Glomerular visceral epithelial cell (primary cell): ENCODE measurements around the gene HECTD4.

Experiments used
- DNase-seq: peaks from one replicate; pipeline ENCODE4 v3.0.0-alpha.2; 2016; ENCODE audit errors: extremely low spot score

Gene HECTD4

DNA sequence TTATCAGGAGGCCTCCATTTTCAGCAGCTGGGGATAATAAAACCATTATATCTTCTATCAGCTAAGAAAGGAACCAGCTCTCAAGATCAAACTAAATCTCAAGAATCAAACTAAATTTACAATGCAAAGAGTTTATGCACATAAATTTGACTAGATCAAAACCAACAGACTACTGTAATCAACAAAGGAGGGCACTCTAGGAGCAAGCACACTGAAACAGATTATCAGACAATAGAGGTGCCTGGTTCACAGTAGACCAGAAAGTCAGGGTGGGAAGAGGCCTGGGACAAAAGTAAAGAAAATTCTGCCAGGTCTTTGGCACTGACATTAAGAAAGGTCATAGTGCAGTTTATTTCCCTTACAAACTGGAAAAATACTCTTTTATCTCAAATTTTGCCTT, 61.0 kb downstream of the HECTD4 start:
- DNase-seq = no peak

DNA sequence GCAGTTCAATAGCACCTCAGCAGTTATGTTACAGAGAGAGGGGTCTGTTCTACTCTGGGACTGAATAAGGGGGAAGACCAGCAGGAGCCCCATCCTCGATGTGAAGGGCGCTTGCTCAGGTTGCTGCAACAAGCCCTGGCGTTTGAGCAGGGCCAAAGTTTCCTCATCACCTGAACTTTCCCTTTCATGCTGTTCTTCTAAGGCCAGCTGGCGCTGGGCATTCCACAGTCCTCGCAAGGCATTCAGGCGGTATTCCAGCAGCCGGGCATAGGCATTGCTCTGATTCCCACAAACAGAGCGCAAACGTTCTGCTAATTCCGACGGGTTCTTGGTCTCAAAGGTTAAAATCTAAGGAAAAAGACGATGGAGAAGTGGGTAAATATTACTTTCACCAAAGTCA, 62.8 kb downstream of the HECTD4 start:
- no peak for DNase-seq

DNA sequence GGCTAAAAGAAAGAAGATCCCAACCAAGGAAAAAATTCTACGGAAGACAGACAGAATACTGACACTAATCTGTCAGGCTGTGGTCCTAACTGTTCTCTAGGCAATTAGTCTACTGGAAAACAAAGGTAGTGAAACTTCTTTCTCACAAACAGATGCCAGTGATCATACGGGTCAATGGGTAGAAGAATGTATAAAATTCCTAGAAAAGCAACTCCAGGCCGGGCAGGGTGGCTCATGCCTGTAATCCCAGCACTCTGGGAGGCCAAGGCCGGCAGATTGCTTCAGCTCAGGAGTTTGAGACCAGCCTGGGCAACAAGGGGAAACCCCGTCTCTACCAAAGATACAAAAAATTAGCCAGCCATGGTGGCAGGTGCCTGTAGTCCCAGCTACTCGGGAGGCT, 64.8 kb downstream of the HECTD4 start:
- peak; percentile 47 for DNase-seq

DNA sequence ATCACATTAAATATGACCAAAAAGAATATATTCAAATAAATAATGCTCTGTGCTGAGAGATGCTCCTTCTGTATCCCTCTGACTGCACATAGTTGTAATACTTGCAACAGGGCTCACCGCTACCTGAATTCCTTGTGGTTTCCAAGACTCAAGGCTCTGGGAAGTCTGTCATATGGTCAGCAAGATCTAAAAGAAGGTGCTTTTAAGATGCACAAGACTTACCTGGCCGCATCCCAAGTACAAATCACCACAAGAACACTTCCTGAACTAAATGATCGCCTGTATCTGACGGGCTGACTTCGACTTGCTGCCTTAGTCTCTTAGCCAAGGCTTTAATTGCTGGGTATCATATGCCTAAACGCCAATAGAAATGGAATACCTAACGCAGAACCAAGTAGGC, 67.2 kb downstream of the HECTD4 start:
- DNase-seq = peak; percentile 40

DNA sequence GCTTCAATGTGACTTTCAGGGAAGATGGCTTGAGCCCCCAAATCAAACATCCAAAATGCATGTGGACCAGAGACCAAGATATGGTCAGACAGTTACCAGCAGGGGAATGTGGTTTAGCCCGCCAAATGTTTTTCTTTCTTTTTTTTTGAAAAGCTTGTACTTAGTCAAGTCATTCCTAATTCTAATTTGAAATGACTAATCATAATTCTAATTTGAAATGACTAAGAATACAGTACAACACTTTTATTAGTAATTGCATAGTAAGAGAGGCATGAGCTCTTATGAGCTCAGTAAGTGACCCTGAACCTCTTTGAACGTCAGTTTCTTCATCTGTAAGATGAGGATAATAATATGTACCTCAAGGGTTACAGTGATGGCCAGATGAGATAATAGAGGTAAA, 72.4 kb downstream of the HECTD4 start:
- no peak for DNase-seq

DNA sequence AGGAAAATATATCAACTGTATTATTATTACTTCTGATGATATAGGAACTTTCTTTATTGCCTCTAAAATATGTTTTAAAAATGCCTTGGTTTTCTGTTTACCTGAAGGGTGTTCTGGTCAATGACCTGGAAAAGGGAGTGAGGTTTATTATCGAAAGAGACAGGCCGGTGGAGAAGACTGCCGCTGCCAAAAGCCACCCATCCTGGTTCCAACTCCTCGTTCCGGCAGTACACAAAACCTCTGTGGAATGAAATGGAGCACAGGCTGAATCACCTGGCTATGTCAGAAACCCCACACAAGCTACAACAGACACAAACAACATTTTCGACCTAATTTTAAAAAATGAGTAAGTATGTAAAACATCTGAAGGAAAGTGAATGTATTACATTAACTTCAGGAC, 73.6 kb downstream of the HECTD4 start:
- DNase-seq = no peak

GRCh38 chr12:112308161-112308560, 74.1 kb downstream of the HECTD4 start:
- DNase-seq = no peak

DNA sequence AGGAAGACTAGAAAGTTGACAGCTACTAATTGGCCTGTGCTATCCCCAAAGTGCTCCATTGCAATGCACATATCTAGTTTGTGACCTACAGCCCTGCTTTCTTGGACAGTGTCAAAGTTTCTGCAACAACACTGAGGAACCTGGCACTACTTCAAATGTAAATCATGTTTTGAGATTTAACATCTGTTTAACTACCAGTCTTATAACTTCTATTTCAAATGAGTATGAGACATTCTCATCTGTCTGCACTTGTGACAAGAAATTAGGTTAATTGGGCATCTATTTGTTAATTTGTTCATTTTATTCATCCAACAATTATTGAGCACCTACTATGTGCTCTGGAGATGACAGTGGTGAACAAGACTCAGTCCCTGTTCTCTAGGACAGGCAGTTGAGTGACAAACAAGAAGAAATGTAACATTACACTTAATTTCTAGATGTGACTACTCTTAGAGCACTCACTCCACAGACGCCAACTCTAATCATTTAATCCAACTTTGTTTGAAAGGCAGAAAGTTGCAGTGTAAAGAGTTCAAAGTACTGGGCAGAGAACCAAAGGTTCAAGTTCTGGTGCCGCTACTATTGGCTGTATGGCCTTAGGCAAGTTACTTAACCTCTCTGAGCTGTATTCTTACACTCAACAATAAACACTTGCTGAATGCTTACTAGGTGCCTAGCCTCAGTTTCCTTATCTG, 74.8 kb downstream of the HECTD4 start:
- no peak for DNase-seq

DNA sequence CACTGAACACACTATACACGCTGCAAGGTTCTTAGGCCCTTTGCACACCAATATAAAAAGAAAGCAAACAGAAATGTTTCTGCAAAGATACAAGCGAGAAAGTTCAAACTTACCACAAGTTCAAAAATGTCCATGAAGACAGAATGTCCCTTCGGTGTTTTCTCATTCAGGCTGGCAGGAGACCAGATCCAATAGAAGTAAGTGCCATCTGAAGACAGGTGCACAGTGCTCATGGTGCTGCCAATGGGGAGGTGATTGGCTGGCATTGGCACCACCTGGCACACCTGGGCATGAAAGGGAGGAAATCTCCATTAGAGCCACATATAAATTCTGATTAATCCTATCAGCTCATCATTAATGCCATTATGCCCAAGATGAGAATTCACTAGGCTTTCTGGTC, 76.3 kb downstream of the HECTD4 start:
- DNase-seq = no peak

- DNase-seq = no peak
Observed at GRCh38 chr12:112304436-112304835, 77.8 kb downstream of the HECTD4 start.

GRCh38 chr12:112303799-112304198, 78.4 kb downstream of the HECTD4 start:
- no peak for DNase-seq

DNA sequence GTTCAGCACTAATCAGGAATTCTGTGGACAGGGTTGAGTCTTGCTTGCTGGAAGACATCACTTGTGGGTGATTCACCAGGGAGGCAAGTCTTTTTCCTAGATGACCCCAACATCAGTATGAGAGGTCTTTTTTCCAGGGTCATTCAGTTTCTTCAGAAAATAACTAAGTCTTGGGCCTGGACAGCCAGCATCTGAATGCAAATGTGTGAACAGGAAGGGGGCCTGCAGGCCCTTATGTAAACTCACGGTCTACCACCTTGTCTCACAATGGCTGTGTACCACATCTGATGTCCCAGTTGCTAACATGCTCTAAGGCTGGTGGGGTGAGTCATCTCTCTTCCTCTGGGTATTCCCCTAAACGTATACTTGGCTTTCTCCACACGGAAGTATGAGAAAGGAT, 79.2 kb downstream of the HECTD4 start:
- DNase-seq = peak; percentile 85

GRCh38 chr12:112299704-112300103, 82.5 kb downstream of the HECTD4 start:
- no peak for DNase-seq

- no peak for DNase-seq
Observed at GRCh38 chr12:112297188-112297587, 85.0 kb downstream of the HECTD4 start.

- no peak for DNase-seq
Observed at GRCh38 chr12:112296183-112296582, 86.0 kb downstream of the HECTD4 start.

GRCh38 chr12:112294793-112295192, 87.4 kb downstream of the HECTD4 start:
- DNase-seq = no peak

DNA sequence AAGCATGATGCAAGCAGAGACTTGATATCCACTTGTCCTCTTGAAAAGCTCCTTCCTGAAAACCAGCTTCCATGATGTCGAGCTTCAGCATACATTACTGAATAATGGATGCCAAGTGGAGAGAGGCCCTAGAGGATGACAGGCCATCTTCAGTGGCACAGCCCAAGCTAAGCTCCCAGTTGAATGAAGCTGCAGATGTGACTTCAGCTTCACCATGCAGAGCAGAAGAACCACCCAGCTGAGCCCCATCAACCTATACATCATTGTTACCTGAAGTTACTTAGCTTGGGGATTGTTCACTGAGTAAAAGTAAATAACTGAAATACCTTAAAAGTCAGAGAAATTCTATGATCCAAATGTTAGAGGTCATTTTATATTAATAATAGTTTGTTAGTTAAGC, 93.6 kb downstream of the HECTD4 start:
- no peak for DNase-seq

- DNase-seq = no peak
Observed at GRCh38 chr12:112285600-112286401, 96.4 kb downstream of the HECTD4 start.

DNA sequence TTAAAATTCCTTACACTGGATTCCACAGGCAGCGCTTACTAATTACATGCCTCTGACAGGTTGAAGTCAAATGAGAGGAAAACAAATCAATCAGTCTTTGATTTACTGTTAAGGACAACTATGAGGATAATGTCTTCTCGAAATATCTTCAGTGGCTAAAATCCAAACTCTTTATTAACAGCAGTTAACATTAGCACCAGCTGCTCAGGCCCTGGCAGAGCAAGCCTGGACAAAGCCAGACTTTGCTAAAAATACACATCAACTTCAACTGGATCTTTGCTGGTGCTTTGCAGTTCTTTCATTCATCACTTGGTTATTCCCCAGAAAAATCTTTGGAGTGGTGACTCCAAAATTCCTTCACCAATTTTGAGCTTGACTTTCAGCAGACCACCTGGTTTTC, 98.7 kb downstream of the HECTD4 start:
- DNase-seq = no peak

GRCh38 chr12:112282920-112283319, 99.3 kb downstream of the HECTD4 start:
- DNase-seq = no peak

DNA sequence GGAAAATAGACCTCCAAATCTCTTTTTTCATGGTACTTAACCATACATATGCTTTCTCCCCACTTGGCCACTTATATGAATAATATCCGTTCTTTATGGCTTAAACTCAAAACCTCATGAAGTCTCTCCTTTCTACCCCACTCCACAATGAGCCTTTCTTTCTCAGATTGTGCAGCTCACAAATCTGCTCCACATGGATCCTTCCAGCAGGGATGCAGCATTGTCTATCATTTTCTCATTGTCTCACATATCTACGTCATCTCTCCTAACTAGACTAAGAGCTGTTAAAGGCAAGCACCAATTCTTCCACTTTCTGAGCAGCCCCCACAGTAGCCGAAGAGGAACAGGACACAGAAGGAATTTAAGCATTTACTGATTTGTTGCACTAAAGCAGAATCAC, 106.4 kb downstream of the HECTD4 start:
- DNase-seq = no peak

DNA sequence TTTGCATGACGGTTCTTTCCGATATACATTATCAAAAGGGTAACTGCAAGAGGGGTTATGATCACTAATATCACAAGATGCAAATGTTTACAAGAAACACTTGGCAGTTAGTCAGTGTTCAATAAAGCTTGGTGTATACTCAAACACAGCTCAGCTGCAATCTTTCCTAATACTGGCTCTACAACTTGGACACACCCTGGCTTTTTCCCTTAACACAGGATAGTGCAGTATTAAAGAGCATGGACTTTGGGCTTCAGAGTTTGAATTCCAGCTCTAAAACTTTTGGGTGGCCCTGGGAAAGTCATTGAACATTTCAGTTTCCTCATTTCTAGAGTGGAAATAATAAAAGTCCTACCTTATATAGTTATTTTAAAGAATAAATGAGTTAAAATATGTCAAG, 107.0 kb downstream of the HECTD4 start:
- no peak for DNase-seq

GRCh38 chr12:112270673-112271072, 111.6 kb downstream of the HECTD4 start:
- DNase-seq = no peak

- no peak for DNase-seq
Observed at GRCh38 chr12:112266473-112266872, 115.8 kb downstream of the HECTD4 start.
